Stomach (tissue), 4 donors: ENCODE measurements around the gene FOSL1.

ENCODE experiments used
- CTCF ChIP-seq, 7 experiments: fragments of 450-650 bp in 4 of 7; fragments of 200-600 bp in 3 of 7; sonication (generic) in 3 of 7; IDR thresholded peaks; one replicate each; pipeline ENCODE4 v1.5.1; 2016 to 2019; ENCODE audit warnings: antibody characterized with exemption in 7 of 7, control low read depth in 2 of 7, mild to moderate bottlenecking in 1 of 7
- POLR2A ChIP-seq, 4 donors: fragments of 450-650 bp; IDR thresholded peaks; one replicate each; pipeline ENCODE4 v1.6.1; 2016; ENCODE audit warnings: antibody characterized with exemption in 4 of 4, control low read depth in 2 of 4, mild to moderate bottlenecking in 1 of 4, moderate library complexity in 1 of 4

- TF ChIP-seq CTCF (IDR thresholded peaks at IDR 0.05) = no peak
- TF ChIP-seq POLR2A (IDR thresholded peaks at IDR 0.05) = no peak
Observed at GRCh38 chr11:65898656-65899355, 1.4 kb downstream of the FOSL1 start.
